ENCODE data around the gene OGDH. TPM values are rescaled to one million over a fixed set of nuclear protein-coding genes. Genes with fewer than 3 reads are reported as not detected.
A peak's percentile ranks its signal among the peaks of the same experiment; 100 is the strongest.

OGDH gene
- total RNA-seq, 1 experiment from 2014 or later, result 69.1 TPM

DNA sequence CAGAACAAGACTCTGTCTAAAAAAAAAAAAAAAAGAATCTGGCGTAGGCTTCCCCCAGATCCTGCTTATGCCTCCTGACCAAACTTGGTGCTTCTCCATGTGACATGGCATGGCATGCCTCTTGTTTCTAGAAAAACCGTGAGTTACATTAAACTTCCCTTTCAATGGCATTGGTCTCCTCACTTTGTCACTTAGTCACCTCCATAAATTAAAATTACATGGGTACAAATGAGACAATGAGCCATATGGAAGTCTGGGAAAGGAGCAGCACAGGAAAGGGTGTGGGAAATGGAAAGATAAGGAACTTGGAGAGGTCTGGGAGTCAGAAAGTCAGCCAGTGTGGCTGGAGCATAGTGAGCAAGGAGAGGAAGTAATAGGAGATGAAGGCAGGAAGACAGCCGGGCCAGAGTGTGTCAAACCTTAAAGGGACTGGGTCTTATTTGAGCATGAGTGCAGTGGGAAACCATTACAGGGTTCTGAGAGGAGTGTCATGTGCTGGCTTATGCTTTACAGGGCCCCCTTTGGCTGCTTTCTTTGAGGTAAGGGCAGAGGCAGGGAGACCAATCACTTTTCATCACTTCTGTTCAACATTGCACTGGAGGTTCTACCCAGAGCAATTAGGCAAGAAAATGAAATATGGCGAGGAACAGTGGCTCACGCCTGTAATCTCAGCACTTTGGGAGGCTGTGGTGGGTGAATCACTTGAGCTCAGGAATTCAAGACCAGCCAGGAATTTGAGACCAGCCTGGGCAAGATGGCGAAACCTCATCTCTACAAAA lies 120.9 kb downstream of the OGDH start:
- Histone ChIP-seq H3K27me3 (ENCODE audit: insufficient read depth, low read length) (no peaks in the 10 kb centered on the region), H3K27ac (ENCODE audit: low read depth, low read length) (no peak overlapping the region), H3K36me3 (ENCODE audit: control insufficient read depth in 1 of 2, insufficient read depth in 2 of 2, low read length in 2 of 2) (no peaks in the 10 kb centered on the region), H3K79me2 (ENCODE audit: insufficient read depth, low read length) (no peaks in the 10 kb centered on the region), H3K4me1 (ENCODE audit: control insufficient read depth in 1 of 2, insufficient read depth in 2 of 2, low read length in 2 of 2) (peaks cover 0 to 28% of the 10 kb centered on the region in 2 experiments; a peak in 2 of 4 replicates), H4K20me1 (ENCODE audit: insufficient read depth) (no peaks in the 10 kb centered on the region), H3K4me2 (ENCODE audit: low read length) (peak overlapping the region; percentile 35), H3K4me3 (replicated peaks in 1 of 2; ENCODE audit: low read depth in 1 of 2, low read length in 2 of 2) (no peak overlapping the region), H3K9me3 (ENCODE audit: control insufficient read depth in 1 of 2, insufficient read depth in 1 of 2, low read depth in 1 of 2, low read length in 2 of 2) (no peaks in the 10 kb centered on the region), H3K9ac (ENCODE audit: low read length) (no peak overlapping the region), H2AFZ (ENCODE audit: low read depth, low read length, poor library complexity, severe bottlenecking) (peak overlapping the region; percentile 59), H3K9me2 (ENCODE audit: insufficient read depth) (no peaks in the 10 kb centered on the region)
- ChIA-PET CTCF (no interaction called here), RAD21 (ENCODE audit: low non-redundant PET in 1 of 2, low total read pairs in 2 of 2, uncharacterized antibody in 2 of 2, unreplicated experiment in 2 of 2) (no interaction called here), POLR2A (no interaction called here)
- DNase-seq (ENCODE audit: low read depth, low spot score), result no peak
- ATAC-seq, result peak; percentile 51; the same call in 1 of the 2 replicates
- TF ChIP-seq CEBPB (IDR thresholded peaks at IDR 0.05; ENCODE audit: low read depth) (no peak), SRF (IDR thresholded peaks at IDR 0.05; ENCODE audit: low read depth) (no peak), POLR2AphosphoS5 (IDR thresholded peaks at IDR 0.05; ENCODE audit: low read depth, low read length) (no peak), RAD21 (IDR thresholded peaks at IDR 0.05; ENCODE audit: low read depth) (no peak), EGR1 (IDR thresholded peaks at IDR 0.05; ENCODE audit: low read depth) (no peak), ELF1 (IDR thresholded peaks at IDR 0.05; ENCODE audit: borderline replicate concordance, low read depth) (no peak), TCF7L2 (IDR thresholded peaks at IDR 0.05; ENCODE audit: borderline replicate concordance, extremely low read depth, insufficient read depth, insufficient read length) (no peak), ZFX (IDR thresholded peaks at IDR 0.05) (no peak), POLR2A (IDR thresholded peaks at IDR 0.05; ENCODE audit: borderline replicate concordance, extremely low read depth, insufficient read depth, insufficient read length) (no peak)
- intact Hi-C loops (cut with micrococcal nuclease), result no loop called here
- BruUV-seq (replicated peaks), result no TSS peak

DNA sequence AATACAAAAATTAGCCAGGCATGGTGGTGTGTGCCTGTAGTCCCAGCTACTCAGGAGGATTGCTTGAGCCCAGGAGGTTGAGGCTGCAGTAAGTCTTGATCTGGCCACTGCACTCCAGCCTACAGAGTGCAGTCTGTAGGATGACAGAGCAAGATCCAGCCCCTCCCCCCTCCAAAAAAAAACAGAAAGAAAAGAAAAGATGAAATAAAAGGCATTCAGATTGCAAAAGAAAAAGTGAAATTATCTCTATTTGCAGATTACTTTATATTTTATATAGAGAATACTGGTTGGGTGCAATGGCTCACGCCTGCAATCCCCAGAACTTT lies 121.5 kb downstream of the OGDH start:
- Histone ChIP-seq H2AFZ (ENCODE audit: low read depth, low read length, poor library complexity, severe bottlenecking) (peak overlapping the region; percentile 59), H3K4me1 (ENCODE audit: control insufficient read depth in 1 of 2, insufficient read depth in 2 of 2, low read length in 2 of 2) (peaks cover 0 to 34% of the 10 kb centered on the region in 2 experiments; a peak in 3 of 4 replicates), H3K9ac (ENCODE audit: low read length) (no peak overlapping the region), H3K36me3 (ENCODE audit: control insufficient read depth in 1 of 2, insufficient read depth in 2 of 2, low read length in 2 of 2) (no peaks in the 10 kb centered on the region), H3K4me2 (ENCODE audit: low read length) (peak overlapping the region; percentile 35), H3K79me2 (ENCODE audit: insufficient read depth, low read length) (no peaks in the 10 kb centered on the region), H4K20me1 (ENCODE audit: insufficient read depth) (no peaks in the 10 kb centered on the region), H3K9me2 (ENCODE audit: insufficient read depth) (no peaks in the 10 kb centered on the region), H3K4me3 (replicated peaks in 1 of 2; ENCODE audit: low read depth in 1 of 2, low read length in 2 of 2) (no peak overlapping the region), H3K9me3 (ENCODE audit: control insufficient read depth in 1 of 2, insufficient read depth in 1 of 2, low read depth in 1 of 2, low read length in 2 of 2) (no peaks in the 10 kb centered on the region), H3K27me3 (ENCODE audit: insufficient read depth, low read length) (no peaks in the 10 kb centered on the region), H3K27ac (ENCODE audit: low read depth, low read length) (no peak overlapping the region)
- POLR2A ChIA-PET, result no interaction called here
- intact Hi-C loops (cut with micrococcal nuclease), result no loop called here
- TF ChIP-seq FOSL1 (IDR thresholded peaks at IDR 0.05; ENCODE audit: low read depth) (no peak), SIN3A (IDR thresholded peaks at IDR 0.05; ENCODE audit: low read depth) (no peak), POLR2AphosphoS5 (IDR thresholded peaks at IDR 0.05; ENCODE audit: low read depth, low read length) (no peak), SRF (IDR thresholded peaks at IDR 0.05; ENCODE audit: low read depth) (no peak), SP1 (IDR thresholded peaks at IDR 0.05; ENCODE audit: low read depth) (no peak), POLR2A (IDR thresholded peaks at IDR 0.05; ENCODE audit: borderline replicate concordance, extremely low read depth, insufficient read depth, insufficient read length) (no peak), ZNF274 (IDR thresholded peaks at IDR 0.05; ENCODE audit: low read depth, low read length) (no peak), TCF7L2 (IDR thresholded peaks at IDR 0.05; ENCODE audit: borderline replicate concordance, extremely low read depth, insufficient read depth, insufficient read length) (no peak), RAD21 (IDR thresholded peaks at IDR 0.05; ENCODE audit: low read depth) (no peak), YY1 (IDR thresholded peaks at IDR 0.05; ENCODE audit: extremely low read depth, insufficient replicate concordance, low read depth, low read length) (no peak), CEBPB (IDR thresholded peaks at IDR 0.05; ENCODE audit: low read depth) (no peak), ZFX (IDR thresholded peaks at IDR 0.05) (no peak)
- TF ChIP-seq, protein P1, sequence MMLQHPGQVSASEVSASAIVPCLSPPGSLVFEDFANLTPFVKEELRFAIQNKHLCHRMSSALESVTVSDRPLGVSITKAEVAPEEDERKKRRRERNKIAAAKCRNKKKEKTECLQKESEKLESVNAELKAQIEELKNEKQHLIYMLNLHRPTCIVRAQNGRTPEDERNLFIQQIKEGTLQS (IDR thresholded peaks at IDR 0.05), result no peak
- TF ChIP-seq, protein P2, sequence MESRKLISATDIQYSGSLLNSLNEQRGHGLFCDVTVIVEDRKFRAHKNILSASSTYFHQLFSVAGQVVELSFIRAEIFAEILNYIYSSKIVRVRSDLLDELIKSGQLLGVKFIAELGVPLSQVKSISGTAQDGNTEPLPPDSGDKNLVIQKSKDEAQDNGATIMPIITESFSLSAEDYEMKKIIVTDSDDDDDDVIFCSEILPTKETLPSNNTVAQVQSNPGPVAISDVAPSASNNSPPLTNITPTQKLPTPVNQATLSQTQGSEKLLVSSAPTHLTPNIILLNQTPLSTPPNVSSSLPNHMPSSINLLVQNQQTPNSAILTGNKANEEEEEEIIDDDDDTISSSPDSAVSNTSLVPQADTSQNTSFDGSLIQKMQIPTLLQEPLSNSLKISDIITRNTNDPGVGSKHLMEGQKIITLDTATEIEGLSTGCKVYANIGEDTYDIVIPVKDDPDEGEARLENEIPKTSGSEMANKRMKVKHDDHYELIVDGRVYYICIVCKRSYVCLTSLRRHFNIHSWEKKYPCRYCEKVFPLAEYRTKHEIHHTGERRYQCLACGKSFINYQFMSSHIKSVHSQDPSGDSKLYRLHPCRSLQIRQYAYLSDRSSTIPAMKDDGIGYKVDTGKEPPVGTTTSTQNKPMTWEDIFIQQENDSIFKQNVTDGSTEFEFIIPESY (IDR thresholded peaks at IDR 0.05; ENCODE audit: extremely low read depth, insufficient replicate concordance, low read length), result no peak
- TF ChIP-seq, protein P3, sequence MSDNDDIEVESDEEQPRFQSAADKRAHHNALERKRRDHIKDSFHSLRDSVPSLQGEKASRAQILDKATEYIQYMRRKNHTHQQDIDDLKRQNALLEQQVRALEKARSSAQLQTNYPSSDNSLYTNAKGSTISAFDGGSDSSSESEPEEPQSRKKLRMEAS (IDR thresholded peaks at IDR 0.05), result no peak
- CTCF ChIA-PET, result no interaction called here
- RAD21 ChIA-PET (ENCODE audit: low non-redundant PET in 1 of 2, low total read pairs in 2 of 2, uncharacterized antibody in 2 of 2, unreplicated experiment in 2 of 2), result no interaction called here
- ATAC-seq, result 0 out of 2 replicates have a peak, but pooled peaks have one; percentile 6
- BruUV-seq (replicated peaks), result no TSS peak
- no peak for DNase-seq (ENCODE audit: low read depth, low spot score)

Measured in HCT116 (cell line).